NCI-H1105 treated with DMSO at 0.1 percent for 48 hours (cell line): ENCODE results near the gene KIF27.
"Not testable (repeated sequence)": the region's sequence is repeated elsewhere in the genome, so short reads cannot be mapped to it uniquely, and the experiment has no call there.

Experiments used
- DNase-seq: peaks from one replicate; lab custom pipeline; 2025; lab: John Stamatoyannopoulos, UW

KIF27 gene

DNA sequence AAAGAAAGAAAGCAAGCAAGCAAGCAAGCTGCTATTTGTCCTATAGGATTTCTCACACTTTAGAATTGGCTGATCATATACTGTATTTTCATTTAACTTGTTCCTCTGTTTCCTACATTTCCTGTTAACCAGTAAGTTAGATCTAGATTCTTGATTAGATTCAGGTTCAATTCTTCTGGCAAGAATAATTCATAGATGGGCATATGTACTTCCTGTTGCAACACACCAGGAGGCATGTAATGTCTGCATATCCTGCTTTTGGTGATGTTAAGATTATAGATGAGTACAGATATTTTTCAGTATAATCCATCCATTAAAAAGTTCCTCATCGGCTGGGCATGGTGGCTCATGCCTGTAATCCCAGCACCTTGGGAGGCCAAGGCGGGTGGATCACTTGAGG is 10.8 kb upstream of the KIF27 start:
- DNase-seq = no peak

DNA sequence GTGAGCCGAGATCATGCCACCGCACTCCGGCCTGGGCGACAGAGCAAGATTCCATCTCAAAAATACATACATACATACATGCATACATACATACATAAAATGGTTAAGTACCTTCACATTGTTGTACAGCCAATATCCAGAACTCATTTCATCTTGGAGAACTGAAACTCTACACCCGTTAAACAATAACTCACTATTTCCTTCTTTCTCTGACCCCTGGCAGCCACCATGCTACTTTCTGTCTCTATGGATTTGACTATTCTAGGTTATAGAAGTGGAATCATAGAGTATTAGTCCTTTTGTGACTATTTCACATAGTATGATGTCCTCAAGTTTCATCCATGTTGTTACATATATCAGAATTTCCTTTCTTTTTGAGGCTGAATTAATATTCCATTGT is 9.6 kb upstream of the KIF27 start:
- DNase-seq = no peak

DNA sequence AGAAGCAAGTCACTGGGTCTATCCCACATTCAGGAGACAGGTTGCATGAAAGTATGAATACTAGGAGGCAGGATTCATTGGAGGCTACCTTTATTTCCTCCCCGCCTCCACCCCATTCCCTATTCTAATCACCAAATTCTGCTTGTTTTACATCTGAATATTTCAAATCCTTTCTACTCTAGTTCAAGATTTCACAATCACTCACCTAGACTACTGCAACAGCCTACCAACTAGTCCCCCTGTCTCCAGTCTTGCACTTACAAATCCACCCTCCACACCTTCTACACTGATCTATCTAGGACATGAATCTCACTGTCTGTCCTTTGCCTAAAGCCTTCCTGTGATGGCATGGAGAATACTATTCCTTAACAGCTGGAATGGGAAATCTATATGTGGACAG is 6.4 kb upstream of the KIF27 start:
- DNase-seq = no peak

DNA sequence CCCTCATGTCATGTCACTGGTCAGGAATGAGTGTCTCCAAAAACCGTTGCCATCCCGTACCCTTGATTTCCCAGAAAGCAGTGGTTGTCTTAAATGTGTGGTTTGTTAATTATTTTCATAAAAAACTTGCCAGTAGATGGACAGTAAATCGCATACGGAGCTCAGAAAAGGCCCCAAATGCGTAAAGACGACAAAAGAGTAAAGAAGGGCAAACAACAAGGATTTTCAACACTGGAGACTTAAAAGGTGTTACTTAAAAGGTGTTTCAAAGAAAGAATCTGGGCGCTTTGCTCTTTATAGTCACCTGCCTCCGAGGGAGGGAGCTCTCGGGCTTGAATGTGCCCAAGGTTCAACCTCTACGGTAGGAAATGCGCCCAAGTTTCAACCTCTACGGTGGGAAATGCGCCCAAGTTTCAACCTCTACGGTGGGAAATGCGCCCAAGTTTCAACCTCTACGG is 734 bp downstream of the KIF27 start:
- peak; percentile 79 for DNase-seq

DNA sequence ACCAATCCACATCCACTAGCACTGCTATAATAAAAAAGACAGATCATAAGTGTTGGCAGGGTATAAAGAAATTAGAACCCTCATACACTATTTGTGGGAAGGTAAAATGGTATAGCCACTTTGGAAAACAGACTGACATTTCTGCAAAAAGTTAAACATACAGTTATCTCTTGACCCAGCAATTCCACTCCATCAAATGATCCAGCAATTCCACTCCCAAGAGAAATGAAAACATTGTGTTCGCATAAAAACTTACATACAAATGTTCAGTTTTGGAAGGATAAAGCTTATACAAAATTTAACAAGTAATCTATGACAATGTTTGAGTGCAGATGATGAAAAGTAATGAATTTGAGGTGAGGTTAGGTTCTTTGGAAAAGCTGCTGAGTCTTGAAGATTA is 2.1 kb downstream of the KIF27 start:
- no peak for DNase-seq

DNA sequence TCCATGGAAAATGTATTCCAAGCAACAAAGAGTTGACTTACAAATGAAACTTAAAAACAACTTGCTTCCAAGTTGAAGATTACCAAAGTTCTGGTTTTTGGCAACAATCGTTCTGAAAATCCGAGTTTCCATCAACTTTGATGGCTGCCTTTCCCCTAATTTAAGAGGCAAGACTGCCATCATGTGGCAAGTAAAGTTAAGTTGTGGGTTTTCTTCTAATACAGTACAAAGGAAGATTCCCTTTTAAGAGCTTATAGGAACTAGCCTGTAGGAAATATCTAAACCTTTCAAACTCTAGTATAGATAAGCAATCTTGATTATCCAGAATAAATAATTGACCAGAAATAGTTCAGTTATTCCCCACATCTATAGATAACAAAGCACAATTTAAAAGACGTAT is 9.0 kb downstream of the KIF27 start:
- peak; percentile 34 for DNase-seq

DNA sequence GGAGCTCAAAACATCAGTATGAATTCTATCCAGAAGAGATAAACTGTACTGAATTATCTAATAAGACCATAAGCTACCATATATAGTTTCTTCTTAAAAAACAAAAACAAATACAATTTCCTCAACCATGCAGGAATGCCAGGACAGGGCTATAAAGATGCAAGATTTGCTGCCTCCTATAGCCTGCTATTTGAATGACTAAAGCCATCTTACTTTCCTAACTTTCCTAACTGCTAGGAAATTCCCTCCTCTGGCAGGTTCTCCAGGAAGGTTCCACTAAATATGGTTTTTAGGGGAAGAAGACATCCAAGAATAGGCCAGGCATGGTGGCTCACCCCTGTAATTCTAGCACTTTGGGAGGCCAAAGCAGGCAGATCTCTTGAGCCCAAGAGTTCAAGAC is 15.1 kb downstream of the KIF27 start:
- DNase-seq = no peak

DNA sequence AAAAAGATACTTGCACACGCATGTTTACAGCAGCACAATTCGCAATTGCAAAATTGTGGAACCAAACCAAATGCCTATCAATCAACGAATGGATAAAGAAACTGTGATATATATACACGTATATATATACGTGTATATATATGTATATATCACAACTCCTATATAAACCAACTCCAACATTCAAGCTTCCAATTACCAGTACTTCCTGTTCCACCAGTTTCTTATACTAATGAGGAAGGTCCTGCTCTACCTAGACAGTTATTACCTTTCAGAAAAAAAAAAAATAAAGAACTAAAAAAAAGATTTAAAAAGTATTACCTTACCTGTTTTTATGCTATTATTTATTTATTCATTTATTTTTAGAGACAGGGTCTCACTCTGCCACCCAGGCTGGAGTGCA is 20.6 kb downstream of the KIF27 start:
- not testable (repeated sequence) for DNase-seq

DNA sequence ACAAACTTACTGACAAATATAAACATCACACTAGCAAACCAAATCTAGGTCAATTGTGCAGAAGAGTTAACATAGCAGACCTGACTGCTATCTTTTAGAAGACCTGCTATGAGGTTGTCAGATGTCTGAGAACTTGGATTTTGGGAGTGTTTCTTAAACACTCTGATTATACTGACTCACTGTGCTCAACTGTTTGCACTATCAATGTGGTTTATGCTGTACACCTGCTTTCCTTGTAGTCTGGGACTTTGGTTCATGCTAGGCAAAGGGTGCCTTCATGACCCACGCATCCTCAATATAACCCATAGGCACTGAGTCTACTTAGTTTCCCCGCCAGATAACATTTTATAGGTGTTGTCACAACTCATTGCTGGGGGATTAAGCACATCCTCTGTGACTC is 26.9 kb downstream of the KIF27 start:
- not testable (repeated sequence) for DNase-seq

DNA sequence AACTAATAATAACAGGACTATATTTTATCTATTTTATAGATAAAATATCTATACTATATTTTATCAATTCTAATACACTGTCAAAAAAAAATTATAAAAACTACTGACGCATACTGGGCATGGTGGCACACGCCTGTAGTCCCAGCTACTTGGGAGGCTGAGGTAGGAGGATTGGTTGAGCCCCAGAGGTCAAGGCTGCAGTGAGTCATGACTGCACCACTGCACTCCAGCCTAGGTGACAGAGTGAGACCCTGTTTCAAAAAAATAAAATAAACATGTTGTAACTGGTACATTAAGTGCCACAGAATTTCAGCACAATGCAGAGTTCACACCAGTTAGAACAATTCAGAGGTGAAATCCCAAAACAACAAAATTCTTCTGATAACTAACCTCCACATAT is 34.7 kb downstream of the KIF27 start:
- DNase-seq = not testable (repeated sequence)

DNA sequence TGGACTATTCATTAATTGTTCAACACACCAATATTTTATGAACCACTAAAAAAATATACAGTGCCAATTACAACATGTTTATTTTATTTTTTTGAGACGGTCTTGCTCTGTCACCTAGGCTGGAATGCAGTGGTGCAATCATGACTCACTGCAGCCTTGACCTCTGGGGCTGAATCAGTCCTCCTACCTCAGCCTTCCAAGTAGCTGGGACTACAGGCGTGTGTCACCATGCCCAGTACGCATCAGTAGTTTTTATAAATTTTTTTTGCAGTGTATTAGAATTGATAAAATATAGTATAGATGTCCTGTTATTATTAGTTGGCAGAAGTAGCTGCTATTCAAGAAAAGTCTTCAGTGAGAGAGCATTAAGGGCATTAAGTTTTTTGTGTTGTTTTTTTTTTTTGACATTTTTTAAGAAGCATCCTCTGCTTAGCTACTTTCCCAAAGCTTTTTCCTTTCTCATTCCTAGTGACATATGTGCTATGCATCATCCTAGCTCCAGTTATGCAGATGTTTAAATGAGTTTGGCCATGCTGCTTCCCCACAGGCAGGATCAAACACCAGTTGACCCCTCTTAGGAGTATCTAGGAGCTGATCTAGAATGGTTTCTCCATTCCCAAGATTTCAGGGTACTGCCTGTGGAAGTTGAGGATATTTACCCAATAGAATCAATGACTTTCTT is 35.5 kb downstream of the KIF27 start:
- not testable (repeated sequence) for DNase-seq

DNA sequence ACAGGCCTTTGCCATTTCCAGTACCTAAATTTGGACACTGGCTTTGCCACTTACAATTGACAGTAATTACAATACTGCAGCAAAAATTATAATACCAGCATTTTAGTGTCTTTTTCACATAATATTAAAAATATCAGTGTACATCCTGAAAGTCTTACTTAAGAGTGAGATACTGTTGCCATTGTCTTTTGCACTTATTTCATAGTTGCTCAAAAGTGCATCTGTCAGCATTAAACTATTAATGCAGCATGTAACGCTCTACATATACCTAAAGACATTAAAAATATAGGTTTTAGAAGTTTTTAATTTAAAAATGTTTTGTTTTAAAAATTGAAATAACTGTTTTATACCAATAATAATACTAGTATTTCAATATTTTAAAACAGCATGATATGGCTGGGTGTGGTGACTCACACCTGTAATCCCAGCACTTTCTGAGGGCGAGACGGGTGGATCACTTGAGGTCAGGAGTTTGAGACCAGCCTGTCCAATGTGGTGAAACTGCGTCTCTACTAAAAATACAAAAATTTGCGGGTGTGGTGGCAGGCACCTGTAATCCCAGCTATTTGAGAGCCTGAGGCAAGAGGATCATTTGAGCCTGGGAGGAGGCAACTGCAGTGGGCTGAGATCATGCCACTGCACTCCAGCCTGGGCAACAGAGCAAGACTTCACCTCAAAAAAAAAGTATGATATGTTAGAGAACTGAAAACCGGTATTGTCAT is 39.4 kb downstream of the KIF27 start:
- not testable (repeated sequence) for DNase-seq

DNA sequence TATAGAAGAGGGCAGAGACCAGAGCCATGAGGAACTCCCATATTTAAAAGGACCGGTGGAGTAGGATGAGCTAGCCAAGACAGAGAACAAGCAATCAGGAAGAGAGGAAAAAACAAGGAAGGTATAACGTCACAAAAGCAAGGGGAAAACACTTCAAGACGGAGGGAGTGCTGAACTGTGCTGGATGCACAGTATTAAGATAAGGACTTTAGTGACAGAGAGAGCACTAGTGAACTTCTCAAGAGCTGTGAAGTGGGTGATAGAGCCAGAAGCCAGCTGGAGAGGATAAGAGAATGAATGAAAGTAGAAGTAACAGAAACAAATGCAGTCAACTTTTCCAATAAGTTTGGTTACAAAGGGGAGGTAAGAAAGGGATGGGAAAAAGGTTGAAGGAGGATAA is 45.7 kb downstream of the KIF27 start:
- DNase-seq = not testable (repeated sequence)

DNA sequence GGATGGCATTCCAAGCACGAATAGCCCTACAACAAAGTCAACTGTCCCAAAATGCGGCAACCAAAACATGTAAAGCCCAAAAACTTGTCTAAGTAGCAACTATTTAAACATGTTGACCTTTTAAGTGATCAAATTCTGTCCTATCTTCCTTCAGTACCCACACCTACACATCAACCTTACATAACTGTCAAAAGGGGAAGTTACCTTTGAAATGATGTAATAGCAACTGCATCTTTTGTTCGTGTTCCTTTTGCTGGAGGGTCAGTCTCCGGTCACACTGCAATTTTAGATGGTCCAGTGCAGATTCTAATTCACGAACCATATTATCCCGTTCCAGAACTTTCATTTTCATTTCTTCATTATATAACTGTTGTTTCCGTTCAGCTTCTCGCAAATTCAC is 71.3 kb downstream of the KIF27 start:
- not testable (repeated sequence) for DNase-seq

DNA sequence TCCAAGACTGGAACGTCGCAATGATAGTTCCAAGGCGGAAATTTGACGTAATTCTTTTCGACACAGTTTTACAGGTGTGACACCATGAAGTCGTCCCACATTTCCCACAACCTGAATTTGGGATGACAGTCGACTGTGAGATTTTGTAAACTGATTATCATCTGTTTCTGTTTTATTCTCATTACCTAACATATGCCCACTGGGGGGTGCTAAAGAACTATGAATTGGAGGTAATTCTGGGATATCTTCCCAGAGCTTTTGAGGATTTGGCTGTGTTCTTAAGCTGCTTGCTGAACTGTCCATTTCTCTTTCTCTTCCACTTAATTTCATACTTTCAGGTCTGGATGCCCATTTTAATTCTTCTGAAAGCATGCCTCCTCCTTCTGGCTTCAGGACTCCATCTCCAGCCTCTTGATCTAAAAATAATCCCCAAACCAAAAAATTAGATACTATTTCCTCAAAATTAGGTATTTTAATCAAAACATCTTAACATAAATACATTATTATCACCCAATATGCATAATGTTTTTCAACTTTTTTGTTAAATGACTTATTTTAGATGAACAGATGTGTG is 84.1 kb downstream of the KIF27 start:
- not testable (repeated sequence) for DNase-seq

DNA sequence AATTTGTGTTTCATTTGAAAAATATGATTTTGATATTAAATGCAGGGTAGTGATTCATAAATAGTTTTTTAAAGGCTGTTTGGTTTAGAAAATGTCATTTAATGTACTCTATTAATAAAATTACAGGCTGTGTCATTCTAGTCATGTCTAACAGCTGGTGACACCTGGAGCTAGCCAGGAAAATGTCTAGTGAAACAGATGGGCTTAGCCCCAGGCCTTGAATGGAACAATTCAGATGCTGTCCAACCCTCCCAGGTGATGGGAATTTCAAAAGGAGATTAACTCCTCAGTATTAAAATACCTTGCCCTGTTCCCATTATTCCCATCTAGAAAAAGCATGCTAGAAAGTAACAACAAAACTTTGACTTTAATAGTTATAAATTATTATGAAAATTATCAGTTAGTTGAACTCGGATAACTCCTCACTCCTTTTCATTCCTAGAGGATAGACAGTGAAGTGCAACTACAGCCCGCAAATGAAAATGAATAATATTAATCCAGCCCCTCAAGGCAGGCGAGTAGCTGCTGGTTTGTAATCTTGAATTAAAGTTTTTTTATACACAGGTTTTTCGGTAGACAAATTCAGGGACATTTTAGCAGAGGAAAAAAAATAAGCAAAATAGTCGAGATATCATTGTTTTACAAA is 90.7 kb downstream of the KIF27 start:
- not testable (repeated sequence) for DNase-seq

DNA sequence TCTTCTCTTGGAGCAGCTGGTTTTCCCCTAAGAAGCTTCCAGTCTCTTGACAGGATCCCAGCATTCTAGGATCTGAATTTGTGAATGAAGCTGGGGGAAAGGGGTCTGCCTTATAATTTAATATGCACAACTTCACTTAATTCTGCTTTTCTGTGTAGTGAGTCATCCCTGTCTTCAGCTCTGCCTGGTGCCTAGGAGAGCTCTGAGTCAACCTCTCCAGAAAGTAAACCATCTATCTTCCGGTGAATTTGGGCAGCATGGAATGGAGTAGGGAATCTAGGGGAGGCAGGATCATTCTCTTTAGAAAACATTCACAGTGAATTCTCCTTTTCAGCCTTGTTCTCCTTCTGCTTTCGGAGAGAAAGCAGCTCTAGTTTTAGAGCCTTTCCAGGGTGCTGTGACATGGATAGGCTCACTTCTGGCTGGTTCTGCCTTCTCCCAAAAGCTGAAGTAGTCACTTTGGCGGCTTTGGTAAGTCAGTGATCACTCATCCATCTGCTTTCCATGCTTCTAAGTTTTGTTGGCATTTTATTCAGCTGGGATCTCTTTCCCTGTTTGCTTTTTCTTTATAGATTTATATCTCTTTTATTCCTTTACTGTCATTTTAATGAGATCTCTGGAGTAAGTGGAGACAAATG is 96.1 kb downstream of the KIF27 start:
- not testable (repeated sequence) for DNase-seq

DNA sequence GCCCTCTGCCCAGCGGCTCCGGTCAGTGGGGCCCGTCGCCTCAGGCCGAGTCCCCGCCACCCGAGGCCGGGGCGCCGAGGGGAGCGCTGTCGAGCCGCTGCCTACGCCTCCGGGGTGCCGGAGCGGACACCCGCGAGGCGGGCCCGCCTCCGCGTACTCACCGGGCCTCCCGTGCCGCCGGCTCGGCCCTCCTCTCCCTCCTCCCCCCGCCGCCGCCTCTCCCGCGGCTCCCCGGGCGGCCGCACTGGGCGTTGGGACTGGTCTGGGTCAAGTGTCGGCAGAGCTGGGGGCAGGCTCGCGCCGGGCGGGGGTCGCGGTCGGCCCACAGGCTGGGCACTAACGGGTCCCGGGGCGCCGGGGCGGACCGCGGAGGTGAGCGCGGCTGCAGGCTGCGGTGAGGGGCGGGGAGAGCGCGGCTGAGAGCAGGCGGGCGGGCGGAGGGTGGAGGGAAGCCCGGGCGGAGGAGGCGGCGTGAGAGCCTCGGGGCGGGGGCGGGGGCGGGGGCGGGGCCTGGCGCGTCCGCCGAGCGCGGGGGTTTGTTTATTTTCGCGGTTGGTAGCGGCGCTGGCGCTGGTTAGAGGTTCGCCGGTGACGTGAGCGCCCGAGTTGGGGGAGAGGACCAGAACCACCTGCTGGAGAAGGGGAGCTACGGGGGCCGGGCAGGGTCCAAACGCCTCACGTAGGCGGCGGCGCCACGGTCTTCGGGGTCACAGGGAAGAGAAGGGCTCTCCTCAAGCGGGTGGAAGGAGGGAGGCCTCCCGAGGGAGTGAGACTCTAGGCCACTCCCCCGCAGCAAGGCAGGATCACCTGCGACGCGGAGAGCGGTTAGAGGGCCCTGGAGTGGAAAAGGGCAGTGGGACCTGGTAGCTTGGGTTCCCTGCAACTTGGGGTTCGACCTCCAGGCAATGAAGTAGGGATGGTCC is 103.6 kb downstream of the KIF27 start, which contains the start of gene GKAP1:
TSS of gene GKAP1 (minus strand) at position 414 of the 923 bp plus-strand sequence. CDS start 11,252 bp downstream, outside the sequence.
- peak; percentile 85 for DNase-seq

DNA sequence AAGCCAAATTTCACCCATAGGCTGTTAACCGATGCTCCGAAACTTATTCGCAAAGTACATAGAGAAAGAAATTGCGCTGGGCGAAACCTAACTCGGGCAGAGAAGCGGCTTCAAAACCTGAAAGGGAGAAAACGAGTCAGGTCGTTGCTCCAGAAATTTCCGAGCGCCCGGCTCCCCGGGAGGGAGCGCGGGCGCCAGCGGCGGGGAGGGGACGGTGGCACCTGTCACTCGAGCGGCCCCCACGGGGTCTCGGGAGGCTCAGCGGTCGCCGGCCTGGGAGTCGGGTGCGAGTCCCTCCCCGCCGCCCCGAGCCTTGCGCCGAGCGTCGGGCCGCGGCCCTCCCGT is 104.2 kb downstream of the KIF27 start:
- DNase-seq = peak; percentile 25

DNA sequence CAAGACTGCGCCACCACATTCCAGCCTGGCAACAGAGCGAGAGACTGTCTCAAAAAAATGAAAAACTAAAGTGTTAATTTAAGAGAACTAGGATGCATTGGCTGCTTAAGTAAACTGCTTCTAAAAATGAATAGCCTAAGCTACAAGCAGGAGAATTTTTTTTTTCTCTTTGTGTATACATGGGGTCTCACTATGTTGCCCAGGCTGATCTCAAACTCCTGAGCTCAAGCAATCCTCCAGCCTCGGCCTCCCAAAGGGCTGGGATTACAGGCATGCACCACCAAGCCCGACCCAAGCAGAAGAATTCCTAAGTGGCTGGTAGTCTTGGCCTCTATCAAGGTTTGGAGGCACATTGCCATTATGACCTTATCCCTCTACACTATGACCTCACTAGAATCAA is 106.1 kb downstream of the KIF27 start:
- DNase-seq = not testable (repeated sequence)

DNA sequence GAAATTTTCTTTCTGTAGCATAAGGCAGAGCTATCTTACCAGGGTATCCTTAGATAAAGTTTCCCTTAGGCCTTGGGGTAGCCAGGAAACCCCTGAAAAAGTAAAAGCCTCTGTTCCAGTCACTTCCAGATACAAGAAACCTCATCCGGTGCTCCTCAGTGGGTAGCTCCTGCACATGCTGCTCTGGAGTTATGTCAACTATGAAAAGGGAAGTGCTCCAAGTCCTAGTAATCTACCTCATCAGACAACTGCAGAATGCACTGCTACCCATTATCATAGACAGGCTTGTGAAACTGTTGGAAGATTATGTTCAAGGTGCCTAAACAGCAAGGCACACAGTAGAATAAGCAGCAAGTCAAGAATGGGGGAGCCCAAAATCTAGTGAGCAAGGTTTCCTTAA is 112.0 kb downstream of the KIF27 start:
- DNase-seq = not testable (repeated sequence)
